Bone marrow (tissue), 2 donors: Measurements from ENCODE around the gene ITFG1.
A peak's percentile ranks its signal among the peaks of the same experiment; 100 is the strongest.

ENCODE experiments used
- DNase-seq, 2 donors: peaks; one replicate each; lab custom pipeline; 2025; lab: John Stamatoyannopoulos, UW

Gene ITFG1

GRCh38 chr16:47460711-47461597 is at the start of gene ITFG1, which contains the start of gene PHKB:
TSS of gene ITFG1 (minus strand) at chr16:47461063. CDS start at chr16:47461045, 18 bp downstream.
TSS of gene PHKB (plus strand) at chr16:47461331. CDS start at chr16:47461351, 20 bp downstream.
- DNase-seq, result peak; percentile 82 to 88

GRCh38 chr16:47507701-47508100 is 46.8 kb upstream of the ITFG1 start:
- no peak for DNase-seq

- no peak for DNase-seq
Observed at GRCh38 chr16:47506800-47507199, 45.9 kb upstream of the ITFG1 start.

- DNase-seq, result no peak
Observed at GRCh38 chr16:47504599-47504998, 43.7 kb upstream of the ITFG1 start.

- DNase-seq, result no peak
Observed at GRCh38 chr16:47503936-47504335, 43.1 kb upstream of the ITFG1 start.

- DNase-seq, result no peak
Observed at GRCh38 chr16:47499700-47500264, 38.9 kb upstream of the ITFG1 start.

- DNase-seq, result no peak
Observed at GRCh38 chr16:47499080-47499699, 38.3 kb upstream of the ITFG1 start.

- DNase-seq, result peak in 1 of 2 donors; percentile 29
Observed at GRCh38 chr16:47493381-47494337, 32.8 kb upstream of the ITFG1 start.

- peak; percentile 4 to 51 for DNase-seq
Observed at GRCh38 chr16:47492428-47493377, 31.8 kb upstream of the ITFG1 start.

GRCh38 chr16:47492036-47492427 is 31.2 kb upstream of the ITFG1 start:
- no peak for DNase-seq

- no peak for DNase-seq
Observed at GRCh38 chr16:47490471-47490870, 29.6 kb upstream of the ITFG1 start.

GRCh38 chr16:47488051-47488450 is 27.2 kb upstream of the ITFG1 start:
- DNase-seq, result no peak

GRCh38 chr16:47486856-47487255 is 26.0 kb upstream of the ITFG1 start:
- no peak for DNase-seq

- no peak for DNase-seq
Observed at GRCh38 chr16:47483616-47484015, 22.8 kb upstream of the ITFG1 start.

- no peak for DNase-seq
Observed at GRCh38 chr16:47481698-47482374, 21.0 kb upstream of the ITFG1 start.

- no peak for DNase-seq
Observed at GRCh38 chr16:47480410-47480809, 19.5 kb upstream of the ITFG1 start.

GRCh38 chr16:47477679-47478078 is 16.8 kb upstream of the ITFG1 start:
- DNase-seq, result no peak

- no peak for DNase-seq
Observed at GRCh38 chr16:47476654-47477345, 15.9 kb upstream of the ITFG1 start.

- DNase-seq, result no peak
Observed at GRCh38 chr16:47475786-47476185, 14.9 kb upstream of the ITFG1 start.
